ENCODE results near the gene NFKBIA. TPM values are rescaled to one million over a fixed set of nuclear protein-coding genes. Genes with fewer than 3 reads are reported as not detected.
A peak's percentile ranks its signal among the peaks of the same experiment; 100 is the strongest.
"Not testable (repeated sequence)": the region's sequence is repeated elsewhere in the genome, so short reads cannot be mapped to it uniquely, and the experiment has no call there.

The NFKBIA gene
- total RNA-seq, 1 donor from 2014 or later, result 30.3 TPM

- Mint-ChIP-seq H3K9me3 (no peaks in the 10 kb centered on the region), H3K27ac (ENCODE audit: unreplicated experiment) (peak overlapping the region; percentile 60)
- TF ChIP-seq, protein P1, sequence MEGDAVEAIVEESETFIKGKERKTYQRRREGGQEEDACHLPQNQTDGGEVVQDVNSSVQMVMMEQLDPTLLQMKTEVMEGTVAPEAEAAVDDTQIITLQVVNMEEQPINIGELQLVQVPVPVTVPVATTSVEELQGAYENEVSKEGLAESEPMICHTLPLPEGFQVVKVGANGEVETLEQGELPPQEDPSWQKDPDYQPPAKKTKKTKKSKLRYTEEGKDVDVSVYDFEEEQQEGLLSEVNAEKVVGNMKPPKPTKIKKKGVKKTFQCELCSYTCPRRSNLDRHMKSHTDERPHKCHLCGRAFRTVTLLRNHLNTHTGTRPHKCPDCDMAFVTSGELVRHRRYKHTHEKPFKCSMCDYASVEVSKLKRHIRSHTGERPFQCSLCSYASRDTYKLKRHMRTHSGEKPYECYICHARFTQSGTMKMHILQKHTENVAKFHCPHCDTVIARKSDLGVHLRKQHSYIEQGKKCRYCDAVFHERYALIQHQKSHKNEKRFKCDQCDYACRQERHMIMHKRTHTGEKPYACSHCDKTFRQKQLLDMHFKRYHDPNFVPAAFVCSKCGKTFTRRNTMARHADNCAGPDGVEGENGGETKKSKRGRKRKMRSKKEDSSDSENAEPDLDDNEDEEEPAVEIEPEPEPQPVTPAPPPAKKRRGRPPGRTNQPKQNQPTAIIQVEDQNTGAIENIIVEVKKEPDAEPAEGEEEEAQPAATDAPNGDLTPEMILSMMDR (conservative IDR thresholded peaks at IDR 0.05), result no peak
Observed at GRCh38 chr14:35384455-35385041, 20.0 kb downstream of the NFKBIA start.

GRCh38 chr14:35383569-35384454, 20.7 kb downstream of the NFKBIA start:
- Mint-ChIP-seq H3K36me3 (ENCODE audit: low read depth) (no peaks in the 10 kb centered on the region), H3K27ac (ENCODE audit: unreplicated experiment) (no peak overlapping the region)
- no peak for DNase-seq (ENCODE audit: low read depth, low spot score)

More at GRCh38 chr14:35384455-35385041, 20.0 kb downstream of the NFKBIA start:
- peaks cover 9% of the 10 kb centered on the region for H3K4me1 Mint-ChIP-seq
- no peak for DNase-seq (ENCODE audit: low read depth, low spot score)
- no peaks in the 10 kb centered on the region for H3K27me3 Mint-ChIP-seq (ENCODE audit: low read depth)
- no peaks in the 10 kb centered on the region for H3K36me3 Mint-ChIP-seq (ENCODE audit: low read depth)
- no peak overlapping the region for H3K4me3 Mint-ChIP-seq

DNA sequence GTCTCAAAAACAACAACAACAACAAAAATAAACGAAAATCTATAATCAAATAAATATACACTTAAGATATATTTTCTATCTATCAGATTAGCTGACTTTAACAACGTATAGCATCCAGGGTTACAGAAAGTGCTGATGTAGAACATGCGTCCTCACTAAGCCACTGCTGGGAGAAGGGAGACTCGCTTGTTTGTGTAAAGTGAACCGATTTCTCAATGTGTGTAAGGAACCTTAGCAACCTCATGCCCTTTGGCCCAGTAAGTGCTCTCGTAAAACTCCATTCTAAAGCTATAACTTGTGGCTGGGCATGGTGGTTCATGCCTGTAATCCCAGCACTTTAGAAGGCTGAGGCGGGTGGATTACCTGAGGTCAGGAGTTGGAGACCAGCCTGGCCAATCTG, 23.8 kb downstream of the NFKBIA start:
- Mint-ChIP-seq H3K4me3 (no peak overlapping the region), H3K27ac (ENCODE audit: unreplicated experiment) (no peak overlapping the region), H3K4me1 (peaks cover 9% of the 10 kb centered on the region), H3K27me3 (ENCODE audit: low read depth) (no peaks in the 10 kb centered on the region), H3K9me3 (no peaks in the 10 kb centered on the region), H3K36me3 (ENCODE audit: low read depth) (no peaks in the 10 kb centered on the region)
- TF ChIP-seq, protein P1 (conservative IDR thresholded peaks at IDR 0.05), result no peak
- DNase-seq (ENCODE audit: low read depth, low spot score), result no peak

More at GRCh38 chr14:35383569-35384454, 20.7 kb downstream of the NFKBIA start:
- Mint-ChIP-seq H3K4me3 (no peak overlapping the region), H3K9me3 (no peaks in the 10 kb centered on the region), H3K4me1 (peaks cover 9% of the 10 kb centered on the region), H3K27me3 (ENCODE audit: low read depth) (no peaks in the 10 kb centered on the region)
- TF ChIP-seq, protein P1 (conservative IDR thresholded peaks at IDR 0.05), result no peak

- not testable (repeated sequence) for DNase-seq (ENCODE audit: low read depth, low spot score); H3K36me3 Mint-ChIP-seq (ENCODE audit: low read depth); H3K9me3 Mint-ChIP-seq; H3K27ac Mint-ChIP-seq (ENCODE audit: unreplicated experiment); H3K27me3 Mint-ChIP-seq (ENCODE audit: low read depth); H3K4me1 Mint-ChIP-seq; H3K4me3 Mint-ChIP-seq
Observed at GRCh38 chr14:35379234-35379933, 25.2 kb downstream of the NFKBIA start.

GRCh38 chr14:35378425-35379233, 25.9 kb downstream of the NFKBIA start:
- no peak for DNase-seq (ENCODE audit: low read depth, low spot score)
- Mint-ChIP-seq H3K4me3 (no peak overlapping the region), H3K9me3 (no peaks in the 10 kb centered on the region), H3K4me1 (no peaks in the 10 kb centered on the region), H3K27ac (ENCODE audit: unreplicated experiment) (no peak overlapping the region), H3K36me3 (ENCODE audit: low read depth) (no peaks in the 10 kb centered on the region), H3K27me3 (ENCODE audit: low read depth) (no peaks in the 10 kb centered on the region)
- TF ChIP-seq, protein P1 (conservative IDR thresholded peaks at IDR 0.05), result no peak
